Measurements from ENCODE around the gene PRMT3.

DNA sequence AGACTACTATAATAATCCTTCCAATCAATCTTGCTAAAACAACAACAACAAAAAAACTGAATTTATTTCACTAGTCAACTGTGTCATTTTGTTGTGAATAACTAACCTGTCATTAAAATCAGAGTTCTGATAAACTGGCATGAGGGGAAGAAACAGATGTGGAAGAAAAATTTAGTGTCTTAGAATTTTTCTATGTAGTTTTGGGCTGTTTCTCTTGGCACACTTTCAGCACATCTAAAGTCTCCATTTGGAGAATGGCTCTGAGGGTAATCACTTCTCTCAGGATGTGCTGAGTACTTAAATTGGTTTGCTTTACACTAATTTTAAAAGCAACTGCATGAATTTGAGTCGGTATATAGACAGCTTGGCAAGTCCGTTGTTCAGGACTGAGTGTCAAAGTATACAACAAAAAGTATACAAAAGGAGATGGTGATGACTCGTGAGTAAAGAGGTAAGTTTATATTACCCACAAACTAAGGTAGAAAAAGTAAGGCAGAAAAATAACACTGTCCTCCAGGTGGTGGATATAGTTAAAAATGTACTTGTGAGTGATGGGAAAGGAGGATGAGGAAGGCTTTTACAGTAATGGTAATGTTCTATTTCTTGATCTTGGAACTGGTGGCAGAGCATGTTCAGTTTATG, 13.8 kb upstream of the PRMT3 start:
- TF ChIP-seq ZNF263 (CRISPR knock-in tag; IDR thresholded peaks at IDR 0.05; ENCODE audit: low read depth) (no peak), ESRRA (CRISPR knock-in tag; IDR thresholded peaks at IDR 0.05; ENCODE audit: borderline replicate concordance) (no peak), SP1 (CRISPR knock-in tag; conservative IDR thresholded peaks at IDR 0.05) (no peak), TP53 (CRISPR knock-in tag; IDR thresholded peaks at IDR 0.05) (no peak), ZNF232 (CRISPR knock-in tag; IDR thresholded peaks at IDR 0.05) (no peak), NFYB (CRISPR knock-in tag; conservative IDR thresholded peaks at IDR 0.05; ENCODE audit: low read depth) (no peak), ZNF317 (CRISPR knock-in tag; IDR thresholded peaks at IDR 0.05; ENCODE audit: borderline replicate concordance, low read depth) (no peak), ZNF423 (CRISPR knock-in tag; IDR thresholded peaks at IDR 0.05) (no peak)
- TF ChIP-seq, protein P1, sequence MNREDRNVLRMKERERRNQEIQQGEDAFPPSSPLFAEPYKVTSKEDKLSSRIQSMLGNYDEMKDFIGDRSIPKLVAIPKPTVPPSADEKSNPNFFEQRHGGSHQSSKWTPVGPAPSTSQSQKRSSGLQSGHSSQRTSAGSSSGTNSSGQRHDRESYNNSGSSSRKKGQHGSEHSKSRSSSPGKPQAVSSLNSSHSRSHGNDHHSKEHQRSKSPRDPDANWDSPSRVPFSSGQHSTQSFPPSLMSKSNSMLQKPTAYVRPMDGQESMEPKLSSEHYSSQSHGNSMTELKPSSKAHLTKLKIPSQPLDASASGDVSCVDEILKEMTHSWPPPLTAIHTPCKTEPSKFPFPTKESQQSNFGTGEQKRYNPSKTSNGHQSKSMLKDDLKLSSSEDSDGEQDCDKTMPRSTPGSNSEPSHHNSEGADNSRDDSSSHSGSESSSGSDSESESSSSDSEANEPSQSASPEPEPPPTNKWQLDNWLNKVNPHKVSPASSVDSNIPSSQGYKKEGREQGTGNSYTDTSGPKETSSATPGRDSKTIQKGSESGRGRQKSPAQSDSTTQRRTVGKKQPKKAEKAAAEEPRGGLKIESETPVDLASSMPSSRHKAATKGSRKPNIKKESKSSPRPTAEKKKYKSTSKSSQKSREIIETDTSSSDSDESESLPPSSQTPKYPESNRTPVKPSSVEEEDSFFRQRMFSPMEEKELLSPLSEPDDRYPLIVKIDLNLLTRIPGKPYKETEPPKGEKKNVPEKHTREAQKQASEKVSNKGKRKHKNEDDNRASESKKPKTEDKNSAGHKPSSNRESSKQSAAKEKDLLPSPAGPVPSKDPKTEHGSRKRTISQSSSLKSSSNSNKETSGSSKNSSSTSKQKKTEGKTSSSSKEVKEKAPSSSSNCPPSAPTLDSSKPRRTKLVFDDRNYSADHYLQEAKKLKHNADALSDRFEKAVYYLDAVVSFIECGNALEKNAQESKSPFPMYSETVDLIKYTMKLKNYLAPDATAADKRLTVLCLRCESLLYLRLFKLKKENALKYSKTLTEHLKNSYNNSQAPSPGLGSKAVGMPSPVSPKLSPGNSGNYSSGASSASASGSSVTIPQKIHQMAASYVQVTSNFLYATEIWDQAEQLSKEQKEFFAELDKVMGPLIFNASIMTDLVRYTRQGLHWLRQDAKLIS (CRISPR knock-in tag; IDR thresholded peaks at IDR 0.05; ENCODE audit: borderline replicate concordance), result no peak
- TF ChIP-seq, protein P2, sequence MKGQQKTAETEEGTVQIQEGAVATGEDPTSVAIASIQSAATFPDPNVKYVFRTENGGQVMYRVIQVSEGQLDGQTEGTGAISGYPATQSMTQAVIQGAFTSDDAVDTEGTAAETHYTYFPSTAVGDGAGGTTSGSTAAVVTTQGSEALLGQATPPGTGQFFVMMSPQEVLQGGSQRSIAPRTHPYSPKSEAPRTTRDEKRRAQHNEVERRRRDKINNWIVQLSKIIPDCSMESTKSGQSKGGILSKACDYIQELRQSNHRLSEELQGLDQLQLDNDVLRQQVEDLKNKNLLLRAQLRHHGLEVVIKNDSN (CRISPR knock-in tag; IDR thresholded peaks at IDR 0.05), result no peak
- TF ChIP-seq, protein P3, sequence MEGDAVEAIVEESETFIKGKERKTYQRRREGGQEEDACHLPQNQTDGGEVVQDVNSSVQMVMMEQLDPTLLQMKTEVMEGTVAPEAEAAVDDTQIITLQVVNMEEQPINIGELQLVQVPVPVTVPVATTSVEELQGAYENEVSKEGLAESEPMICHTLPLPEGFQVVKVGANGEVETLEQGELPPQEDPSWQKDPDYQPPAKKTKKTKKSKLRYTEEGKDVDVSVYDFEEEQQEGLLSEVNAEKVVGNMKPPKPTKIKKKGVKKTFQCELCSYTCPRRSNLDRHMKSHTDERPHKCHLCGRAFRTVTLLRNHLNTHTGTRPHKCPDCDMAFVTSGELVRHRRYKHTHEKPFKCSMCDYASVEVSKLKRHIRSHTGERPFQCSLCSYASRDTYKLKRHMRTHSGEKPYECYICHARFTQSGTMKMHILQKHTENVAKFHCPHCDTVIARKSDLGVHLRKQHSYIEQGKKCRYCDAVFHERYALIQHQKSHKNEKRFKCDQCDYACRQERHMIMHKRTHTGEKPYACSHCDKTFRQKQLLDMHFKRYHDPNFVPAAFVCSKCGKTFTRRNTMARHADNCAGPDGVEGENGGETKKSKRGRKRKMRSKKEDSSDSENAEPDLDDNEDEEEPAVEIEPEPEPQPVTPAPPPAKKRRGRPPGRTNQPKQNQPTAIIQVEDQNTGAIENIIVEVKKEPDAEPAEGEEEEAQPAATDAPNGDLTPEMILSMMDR (IDR thresholded peaks at IDR 0.05), result no peak
- TF ChIP-seq, protein P4, sequence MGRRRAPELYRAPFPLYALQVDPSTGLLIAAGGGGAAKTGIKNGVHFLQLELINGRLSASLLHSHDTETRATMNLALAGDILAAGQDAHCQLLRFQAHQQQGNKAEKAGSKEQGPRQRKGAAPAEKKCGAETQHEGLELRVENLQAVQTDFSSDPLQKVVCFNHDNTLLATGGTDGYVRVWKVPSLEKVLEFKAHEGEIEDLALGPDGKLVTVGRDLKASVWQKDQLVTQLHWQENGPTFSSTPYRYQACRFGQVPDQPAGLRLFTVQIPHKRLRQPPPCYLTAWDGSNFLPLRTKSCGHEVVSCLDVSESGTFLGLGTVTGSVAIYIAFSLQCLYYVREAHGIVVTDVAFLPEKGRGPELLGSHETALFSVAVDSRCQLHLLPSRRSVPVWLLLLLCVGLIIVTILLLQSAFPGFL (CRISPR knock-in tag; IDR thresholded peaks at IDR 0.05; ENCODE audit: borderline replicate concordance), result no peak

Measured in WTC11 (cell line).